Keratinocyte (primary cell): Measurements from ENCODE around the gene RFC2. TPM values are rescaled to one million over a fixed set of nuclear protein-coding genes. Genes with fewer than 3 reads are reported as not detected.

Source experiments
- DNase-seq: peaks from one replicate; pipeline ENCODE4 v3.0.0-alpha.2; 2011; ENCODE audit warnings: low read depth, missing footprints, low spot score
- FAIRE-seq: peaks from 2 replicates; lab custom pipeline; 2011; peaks lifted over from hg19 to GRCh38; lab: Jason Lieb, UNC
- H2AFZ ChIP-seq: 2 replicates; pipeline ENCODE4 v1.6.0; 2012; ENCODE audit warnings: low read length, control low read depth, inconsistent platforms; ENCODE audit not compliant: control insufficient read depth
- H3K27ac ChIP-seq: 2 replicates; pipeline ENCODE4 v1.5.1; 2011; ENCODE audit warnings: low read length; ENCODE audit not compliant: control insufficient read depth, insufficient read depth
- H3K27me3 ChIP-seq: 3 replicates; pipeline ENCODE4 v1.6.0; 2011; ENCODE audit warnings: low read length; ENCODE audit not compliant: control insufficient read depth, insufficient read depth; ENCODE audit errors: extremely low read depth
- H3K36me3 ChIP-seq, 2 experiments: 2 replicates in 1 of 2; 3 replicates in 1 of 2; pipeline ENCODE4 v1.5.1; 2011; ENCODE audit warnings: low read length in 2 of 2, mild to moderate bottlenecking in 1 of 2; ENCODE audit not compliant: control insufficient read depth in 2 of 2, insufficient read depth in 2 of 2; ENCODE audit errors: extremely low read depth in 1 of 2
- H3K4me1 ChIP-seq: 3 replicates; pipeline ENCODE4 v1.5.1; 2011; ENCODE audit warnings: low read length; ENCODE audit not compliant: control insufficient read depth, insufficient read depth; ENCODE audit errors: extremely low read depth
- H3K4me2 ChIP-seq: 3 replicates; pipeline ENCODE4 v1.6.0; 2011; ENCODE audit warnings: low read depth, low read length; ENCODE audit not compliant: control insufficient read depth, insufficient read depth; ENCODE audit errors: extremely low read depth
- H3K4me3 ChIP-seq, 3 experiments: fragments of 200-600 bp in 1 of 3; sonication (generic) in 1 of 3; 2 replicates in 2 of 3; 3 replicates in 1 of 3; pipeline ENCODE4 v1.5.1; 2011 to 2016; ENCODE audit warnings: low read length in 3 of 3, mild to moderate bottlenecking in 3 of 3, control low read depth in 2 of 3, inconsistent platforms in 1 of 3, low read depth in 1 of 3, mixed read lengths in 1 of 3, mixed run types in 1 of 3, moderate library complexity in 1 of 3; ENCODE audit not compliant: control insufficient read depth in 2 of 3, insufficient read depth in 2 of 3; ENCODE audit errors: extremely low read depth in 1 of 3
- H3K79me2 ChIP-seq: 2 replicates; pipeline ENCODE4 v1.6.0; 2012; ENCODE audit warnings: low read length; ENCODE audit not compliant: control insufficient read depth, insufficient read depth
- H3K9ac ChIP-seq: 3 replicates; pipeline ENCODE4 v1.6.0; 2011; ENCODE audit warnings: low read length; ENCODE audit not compliant: control insufficient read depth, insufficient read depth; ENCODE audit errors: extremely low read depth
- H3K9me1 ChIP-seq: 3 replicates; pipeline ENCODE4 v1.6.0; 2011; ENCODE audit warnings: low read length; ENCODE audit not compliant: control insufficient read depth, insufficient read depth; ENCODE audit errors: extremely low read depth
- H3K9me3 ChIP-seq: 2 replicates; pipeline ENCODE4 v1.5.1; 2012; ENCODE audit warnings: low read depth, low read length; ENCODE audit not compliant: control insufficient read depth
- H4K20me1 ChIP-seq: 3 replicates; pipeline ENCODE4 v1.6.0; 2011; ENCODE audit warnings: low read length; ENCODE audit not compliant: control insufficient read depth, insufficient read depth; ENCODE audit errors: extremely low read depth
- EZH2 ChIP-seq: IDR thresholded peaks from one replicate; pipeline ENCODE4 v1.6.1; 2012; ENCODE audit warnings: inconsistent platforms, mild to moderate bottlenecking, low read length, moderate library complexity
- dilution Hi-C: fragments of 300-500 bp; cut with MboI; formaldehyde crosslinking; loops from one replicate; pipeline ENCODE4 v1.7.0; 2020; ENCODE audit warnings: low sequenced_read_pairs; ENCODE audit not compliant: extremely low pct_ligation_motif_present
- polyA plus RNA-seq, 5 experiments: library from polyadenylated mRNA; depleted of rRNA in 3 of 5; stranded (reverse) in 3 of 5; stranded (forward) in 1 of 5; unstranded in 1 of 5; fragments of >200 nt; gene quantifications; 1 replicate in 1 of 5; 2 replicates in 3 of 5; 3 replicates in 1 of 5; pipeline versions ENCODE4 v1.2.1 to v1.2.3, GENCODE V29; 2011 to 2012; ENCODE audit warnings: missing spikeins in 2 of 5, low read depth in 1 of 5, low replicate concordance in 1 of 5
- TF ChIP-seq, protein P1 (sequence below), 3 experiments: IDR thresholded peaks in 1 of 3; conservative IDR thresholded peaks in 1 of 3; optimal IDR thresholded peaks in 1 of 3; 2 replicates in 2 of 3; 3 replicates in 1 of 3; pipeline versions ENCODE3 to v1.5.1; 2011; ENCODE audit warnings: low read length in 3 of 3, mild to moderate bottlenecking in 3 of 3, moderate library complexity in 2 of 3, control low read depth in 1 of 3, inconsistent platforms in 1 of 3; ENCODE audit not compliant: insufficient read depth in 2 of 3; ENCODE audit errors: extremely low read depth in 1 of 3

RFC2 gene
- polyA plus RNA-seq, 1 donor (not counting 4 experiments of a cell fraction or from before 2014, with no cell fraction given), result 24.7 TPM

DNA sequence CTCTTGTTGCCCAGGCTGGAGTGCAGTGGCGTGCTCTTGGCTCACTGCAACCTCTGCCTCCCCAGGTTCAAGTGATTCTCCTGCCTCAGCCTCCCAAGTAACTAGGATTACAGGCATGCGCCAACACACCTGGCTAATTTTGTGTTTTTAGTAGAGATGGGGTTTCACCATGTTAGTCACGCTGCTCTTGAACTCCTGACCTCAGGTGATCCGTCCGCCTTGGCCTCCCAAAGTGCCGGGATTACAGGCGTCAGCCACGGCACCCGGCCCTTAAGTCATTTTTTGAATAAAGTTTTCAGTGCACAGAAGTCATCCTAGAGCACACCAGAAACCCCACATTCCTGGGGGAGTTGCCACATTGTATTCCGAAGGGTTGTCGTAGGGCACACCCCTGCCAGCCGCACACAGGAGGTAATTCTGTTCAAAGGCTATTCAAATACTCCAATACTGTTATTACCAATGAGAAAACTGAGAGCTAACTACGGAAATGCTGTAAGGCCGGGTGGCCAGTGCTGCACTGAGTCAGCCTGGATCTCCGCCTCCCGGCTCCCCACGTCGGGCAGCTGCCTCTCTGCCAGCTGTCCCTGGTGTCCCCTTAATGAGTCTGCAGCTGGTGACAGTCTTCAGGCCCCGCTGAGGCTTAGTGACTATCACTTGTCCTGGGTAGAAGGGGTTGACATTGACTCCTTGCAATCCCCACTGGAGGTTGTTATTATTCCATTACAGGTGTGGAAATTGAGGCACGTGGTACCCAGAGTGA is 8.6 kb upstream of the RFC2 start:
- no peak overlapping the region for H3K4me3 ChIP-seq
- dilution Hi-C loops, result no loop called here
- H3K36me3 ChIP-seq, result no peaks in the 10 kb centered on the region
- no peaks in the 10 kb centered on the region for H3K9me3 ChIP-seq
- no peak for TF ChIP-seq EZH2
- TF ChIP-seq, protein P1, sequence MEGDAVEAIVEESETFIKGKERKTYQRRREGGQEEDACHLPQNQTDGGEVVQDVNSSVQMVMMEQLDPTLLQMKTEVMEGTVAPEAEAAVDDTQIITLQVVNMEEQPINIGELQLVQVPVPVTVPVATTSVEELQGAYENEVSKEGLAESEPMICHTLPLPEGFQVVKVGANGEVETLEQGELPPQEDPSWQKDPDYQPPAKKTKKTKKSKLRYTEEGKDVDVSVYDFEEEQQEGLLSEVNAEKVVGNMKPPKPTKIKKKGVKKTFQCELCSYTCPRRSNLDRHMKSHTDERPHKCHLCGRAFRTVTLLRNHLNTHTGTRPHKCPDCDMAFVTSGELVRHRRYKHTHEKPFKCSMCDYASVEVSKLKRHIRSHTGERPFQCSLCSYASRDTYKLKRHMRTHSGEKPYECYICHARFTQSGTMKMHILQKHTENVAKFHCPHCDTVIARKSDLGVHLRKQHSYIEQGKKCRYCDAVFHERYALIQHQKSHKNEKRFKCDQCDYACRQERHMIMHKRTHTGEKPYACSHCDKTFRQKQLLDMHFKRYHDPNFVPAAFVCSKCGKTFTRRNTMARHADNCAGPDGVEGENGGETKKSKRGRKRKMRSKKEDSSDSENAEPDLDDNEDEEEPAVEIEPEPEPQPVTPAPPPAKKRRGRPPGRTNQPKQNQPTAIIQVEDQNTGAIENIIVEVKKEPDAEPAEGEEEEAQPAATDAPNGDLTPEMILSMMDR (optimal IDR thresholded peaks at IDR 0.05 in 1 of 3, IDR thresholded peaks at IDR 0.05 in 1 of 3, conservative IDR thresholded peaks at IDR 0.05 in 1 of 3; ENCODE audit: extremely low read depth in 1 of 3, insufficient read depth in 2 of 3, low read length in 3 of 3), result no peak
- no peaks in the 10 kb centered on the region for H4K20me1 ChIP-seq
- no peak overlapping the region for H2AFZ ChIP-seq
- no peaks in the 10 kb centered on the region for H3K79me2 ChIP-seq
- DNase-seq, result no peak
- no peak for FAIRE-seq
- H3K4me1 ChIP-seq, result no peaks in the 10 kb centered on the region
- H3K9me1 ChIP-seq, result no peaks in the 10 kb centered on the region
- H3K27ac ChIP-seq, result no peak overlapping the region
- H3K4me2 ChIP-seq, result no peak overlapping the region
- no peak overlapping the region for H3K9ac ChIP-seq
- H3K27me3 ChIP-seq, result no peaks in the 10 kb centered on the region

DNA sequence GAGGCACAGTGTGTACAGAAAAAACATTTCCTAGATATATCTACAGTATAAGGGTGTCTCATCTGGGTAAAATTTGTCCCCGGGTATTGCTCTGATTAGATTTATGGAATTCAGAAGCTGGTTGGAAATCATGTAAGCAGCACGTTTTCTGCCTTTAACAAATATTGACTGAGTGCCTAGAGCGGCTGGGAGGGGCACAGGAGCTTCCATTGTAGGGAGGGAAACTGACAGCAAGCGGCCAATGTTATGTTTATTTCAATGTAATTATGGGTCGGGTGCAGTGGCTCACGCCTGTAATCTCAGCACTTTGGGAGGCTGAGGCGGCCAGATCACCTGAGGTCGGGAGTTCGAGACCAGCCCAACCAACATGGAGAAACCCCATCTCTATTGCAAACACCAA is 4.4 kb upstream of the RFC2 start:
- peaks cover 4% of the 10 kb centered on the region for H3K79me2 ChIP-seq
- H3K9ac ChIP-seq, result no peak overlapping the region
- no peaks in the 10 kb centered on the region for H3K9me3 ChIP-seq
- H3K4me3 ChIP-seq, result no peak overlapping the region
- H3K27me3 ChIP-seq, result no peaks in the 10 kb centered on the region
- no peaks in the 10 kb centered on the region for H3K36me3 ChIP-seq
- H2AFZ ChIP-seq, result no peak overlapping the region
- no peak for DNase-seq
- no peaks in the 10 kb centered on the region for H3K9me1 ChIP-seq
- no peak for TF ChIP-seq EZH2
- TF ChIP-seq, protein P1 (optimal IDR thresholded peaks at IDR 0.05 in 1 of 3, IDR thresholded peaks at IDR 0.05 in 1 of 3, conservative IDR thresholded peaks at IDR 0.05 in 1 of 3; ENCODE audit: extremely low read depth in 1 of 3, insufficient read depth in 2 of 3, low read length in 3 of 3), result no peak
- dilution Hi-C loops, result no loop called here
- H3K27ac ChIP-seq, result no peak overlapping the region
- no peak overlapping the region for H3K4me2 ChIP-seq
- no peaks in the 10 kb centered on the region for H4K20me1 ChIP-seq
- FAIRE-seq, result no peak
- H3K4me1 ChIP-seq, result peaks cover 5% of the 10 kb centered on the region
